HG03457 (cell line): ENCODE data around the gene PPP4R3B.

Experiments used
- ATAC-seq: cut with Tn5 transposase; IDR thresholded peaks from one replicate; pipeline ENCODE4 v1.9.1; 2021; ENCODE audit warnings: moderate number of reproducible peaks; ENCODE audit not compliant: unreplicated experiment

PPP4R3B gene

DNA sequence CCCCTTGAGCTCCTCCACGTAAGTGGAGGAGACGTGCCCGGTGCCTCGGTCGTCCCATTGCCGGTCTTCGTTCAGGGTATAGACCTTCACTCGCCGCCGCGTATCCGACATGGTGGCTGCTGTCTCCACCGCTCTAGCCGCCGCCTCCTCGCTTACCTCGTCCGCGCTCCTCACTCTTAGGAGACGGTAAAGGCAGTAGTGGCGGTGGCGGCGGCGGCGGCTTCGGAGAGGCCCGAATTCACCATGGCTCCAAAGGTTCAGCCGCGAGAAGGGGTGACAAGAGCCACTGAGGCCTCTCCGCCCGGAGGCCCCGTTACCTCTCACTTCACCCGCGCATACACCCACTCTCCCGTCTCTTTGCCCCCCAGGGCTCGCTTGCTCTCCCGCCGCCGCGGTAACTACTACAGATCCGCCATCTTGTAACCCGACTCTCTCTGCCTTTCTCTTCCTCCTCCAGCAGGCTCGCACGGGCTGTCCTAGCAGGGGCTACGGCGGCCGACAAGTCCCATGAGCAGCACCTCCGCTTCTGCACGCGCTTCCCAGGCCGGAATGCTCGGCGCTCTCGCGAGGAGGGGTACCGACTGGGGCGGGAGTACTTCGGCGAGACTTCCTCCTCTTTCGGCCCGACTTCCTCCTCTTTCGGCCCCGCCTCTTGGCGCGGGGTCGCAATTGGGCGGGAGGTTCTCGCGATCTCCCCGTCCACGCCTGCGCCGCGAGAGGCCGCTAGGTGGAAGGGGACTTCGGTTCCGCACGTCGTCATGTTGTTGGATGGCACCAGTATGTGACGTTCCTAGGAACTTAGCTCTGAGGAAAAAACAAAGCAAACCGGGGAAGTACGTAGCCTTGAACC lies at the start of gene PPP4R3B:
PPP4R3B (minus strand) TSS at position 448 of the 850 bp plus-strand sequence; CDS start at position 111, 337 bp downstream.
- peak; percentile 77 for ATAC-seq

DNA sequence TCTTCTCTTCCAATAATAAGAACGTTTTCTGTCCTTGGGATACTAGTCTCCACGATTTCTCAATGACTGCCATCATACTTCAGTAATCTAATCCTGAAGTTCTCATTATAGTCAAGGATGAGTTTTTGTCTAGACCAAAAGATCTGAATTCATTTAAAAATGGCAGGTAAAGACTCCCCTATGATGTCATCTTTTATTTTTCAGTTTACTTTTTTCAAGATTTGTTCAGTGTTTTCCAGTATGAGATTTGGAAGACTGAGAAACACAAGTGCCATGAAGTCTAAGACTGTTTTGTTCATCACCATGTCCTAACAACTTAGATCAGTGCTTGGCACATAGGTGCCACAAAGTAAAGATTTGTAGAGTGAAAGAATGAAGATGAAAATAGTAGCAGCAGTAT lies 35.8 kb upstream of the PPP4R3B start:
- ATAC-seq, result no peak

DNA sequence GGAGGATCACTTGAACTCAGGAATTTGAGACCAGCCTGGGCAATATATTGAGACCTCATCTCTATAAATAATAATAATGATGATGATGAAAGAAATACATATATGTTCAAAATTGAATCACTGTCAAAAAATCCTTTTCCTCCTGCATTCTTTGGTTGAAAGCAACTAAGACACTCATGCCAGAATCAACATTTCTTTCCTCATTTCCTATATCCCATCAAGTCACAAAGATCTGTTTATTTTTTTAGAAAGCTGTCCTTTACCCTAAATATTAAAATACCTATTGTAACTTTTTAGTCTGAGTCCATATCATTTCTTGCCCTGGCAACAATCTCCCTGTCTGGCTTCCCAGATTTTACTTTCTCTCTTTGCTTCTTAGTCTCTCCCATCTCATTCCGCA lies 31.8 kb upstream of the PPP4R3B start:
- no peak for ATAC-seq

DNA sequence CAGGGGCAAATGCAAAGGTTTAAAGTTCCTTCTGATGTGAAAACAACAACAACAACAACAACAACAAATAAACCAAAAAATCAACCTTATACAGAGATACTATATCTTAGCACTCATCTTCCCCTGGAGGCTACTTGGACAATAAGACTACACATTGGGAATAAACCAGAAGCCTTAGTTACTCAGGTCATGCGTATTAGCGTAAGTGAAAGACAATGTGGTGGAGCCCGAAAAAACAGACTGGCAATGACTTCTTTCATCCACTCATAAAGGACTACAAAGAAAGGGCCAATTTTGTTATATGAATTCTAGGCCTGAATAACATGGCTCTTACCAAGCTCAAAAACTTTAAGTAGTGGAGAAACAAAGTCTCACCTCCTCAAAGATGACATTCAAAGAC lies 19.4 kb upstream of the PPP4R3B start:
- ATAC-seq, result no peak

DNA sequence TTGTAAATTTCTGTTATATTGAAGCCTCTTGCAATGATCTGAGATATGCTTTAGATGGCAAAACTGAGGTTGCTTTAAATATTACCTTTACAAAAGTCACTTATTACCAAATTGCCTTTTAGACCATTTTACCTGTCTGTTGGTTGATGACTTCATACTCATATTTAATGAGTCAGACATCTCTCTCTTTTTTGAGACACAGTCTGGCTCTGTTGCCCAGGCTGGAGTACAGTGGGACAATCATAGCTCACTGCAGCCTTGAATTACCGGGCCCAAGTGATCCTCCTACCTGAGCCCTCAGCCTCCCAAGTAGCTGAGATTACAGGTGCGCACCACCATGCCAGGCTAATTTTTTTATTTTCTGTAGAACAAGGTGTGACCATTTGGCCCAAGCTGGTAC lies 11.5 kb upstream of the PPP4R3B start:
- no peak for ATAC-seq

DNA sequence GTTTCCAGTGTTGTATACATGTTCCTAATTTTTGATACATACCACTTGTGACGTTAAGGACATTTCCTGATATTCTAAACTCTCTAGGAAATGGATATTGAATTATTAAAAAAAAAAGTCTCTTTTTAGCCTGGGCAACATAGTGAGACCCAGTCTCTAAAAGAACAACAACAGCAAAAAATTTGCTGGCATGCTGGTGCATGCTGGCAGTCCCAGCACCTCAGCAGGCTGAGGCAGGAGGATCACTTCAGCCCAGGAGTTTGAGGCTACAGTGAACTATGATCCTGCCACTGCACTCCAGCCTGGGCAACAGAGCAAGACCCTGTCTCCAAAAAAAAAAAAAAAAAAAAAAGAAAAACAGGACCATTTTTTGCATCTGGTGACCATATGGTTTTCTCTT lies 10.5 kb upstream of the PPP4R3B start:
- ATAC-seq, result no peak

DNA sequence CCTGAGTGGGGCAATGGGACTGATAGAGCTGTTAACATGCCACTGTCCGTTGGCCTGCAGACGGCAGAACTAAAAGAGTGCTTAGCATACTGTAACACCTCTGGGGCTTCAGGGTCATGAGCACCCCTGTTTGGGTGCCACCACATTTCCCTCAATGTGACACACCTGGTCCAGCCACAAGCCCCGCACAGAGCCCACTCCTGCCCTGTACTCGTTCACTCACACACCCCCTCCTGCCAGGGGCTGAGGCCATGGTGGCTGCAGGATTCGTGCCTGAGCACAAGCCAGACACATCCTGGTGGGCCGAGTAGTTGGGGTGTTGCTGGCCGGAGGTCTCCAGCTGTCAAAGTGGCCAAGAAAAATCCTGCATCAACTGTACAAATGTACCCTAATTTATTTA lies 4.4 kb upstream of the PPP4R3B start:
- no peak for ATAC-seq

DNA sequence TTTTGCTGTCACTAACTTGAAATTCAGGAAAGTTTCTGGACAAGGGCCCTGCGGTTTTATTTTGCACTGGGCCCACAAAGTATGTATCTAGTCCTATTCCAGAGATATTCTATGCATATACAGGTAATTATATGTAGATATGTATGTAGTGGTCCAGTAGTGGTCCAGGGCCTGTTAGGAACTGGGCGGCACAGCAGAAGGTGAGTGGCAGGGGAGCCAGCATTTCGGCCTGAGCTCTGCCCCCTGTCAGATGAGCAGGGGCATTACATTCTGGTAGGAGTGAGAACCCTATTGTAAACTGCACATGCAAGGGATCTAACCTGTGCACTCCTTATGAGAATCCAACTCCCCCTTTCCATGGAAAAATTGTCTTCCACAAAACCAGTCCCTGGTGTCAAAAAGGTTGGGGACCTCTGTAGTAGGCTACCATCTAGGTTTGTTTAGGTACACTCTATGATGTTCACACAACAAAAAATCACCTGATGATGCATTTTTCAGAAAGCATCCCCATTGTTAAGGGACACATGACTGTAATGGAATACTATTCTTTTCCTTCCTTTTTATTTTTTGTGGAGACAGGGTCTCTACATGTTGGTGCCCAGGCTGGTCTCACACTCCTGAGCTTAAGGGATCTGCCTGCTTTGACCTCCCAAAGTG lies 2.8 kb upstream of the PPP4R3B start:
- ATAC-seq, result no peak

DNA sequence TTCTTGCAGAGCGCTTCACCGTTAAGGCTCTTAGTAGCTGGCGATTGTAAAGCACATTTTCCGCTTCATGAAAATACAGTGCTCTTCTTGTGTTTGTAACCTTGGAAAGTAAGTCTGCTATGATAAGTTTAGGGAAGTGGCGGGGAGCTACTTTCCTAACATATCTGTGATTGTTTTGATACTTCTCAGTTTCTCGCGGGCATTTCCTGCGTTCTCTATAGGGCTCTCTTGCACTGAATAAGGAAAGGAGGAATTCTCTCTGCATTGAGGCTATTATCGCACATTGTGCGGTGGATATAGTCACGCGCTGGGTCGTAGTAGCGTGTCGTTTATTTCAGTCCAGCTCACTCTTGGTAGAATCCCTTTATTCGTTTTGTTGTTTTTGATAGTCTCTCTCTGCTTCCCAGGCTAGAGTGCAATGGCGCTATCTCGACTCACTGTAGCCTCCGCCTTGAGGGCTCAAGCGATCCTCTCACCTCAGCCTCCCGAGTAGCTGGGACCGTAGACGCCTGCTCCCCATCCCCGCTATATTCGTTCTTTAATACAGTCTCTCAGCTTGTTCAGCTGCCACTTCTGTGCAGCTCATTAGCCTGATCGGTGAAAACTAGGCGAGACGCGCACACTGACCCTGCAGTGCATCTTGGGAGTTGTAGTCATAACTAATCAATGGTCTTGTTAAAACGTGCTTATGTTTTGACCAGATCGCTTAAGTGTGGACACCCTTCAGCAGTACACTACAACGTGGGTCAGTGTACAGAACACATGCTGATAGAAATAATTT lies 1.0 kb upstream of the PPP4R3B start:
- ATAC-seq, result peak; percentile 30

DNA sequence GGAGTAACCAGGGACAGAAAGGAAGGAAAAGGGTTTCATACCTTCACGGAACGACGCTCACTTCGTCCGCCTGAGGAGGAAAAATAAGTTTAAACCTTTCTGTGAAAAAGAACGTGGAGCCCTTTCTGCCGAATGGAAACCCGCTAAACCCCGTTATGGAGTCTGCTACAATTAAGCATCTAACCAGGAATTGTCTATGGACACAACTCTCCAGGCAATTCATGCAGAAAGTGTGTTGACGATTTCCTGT lies 528 bp upstream of the PPP4R3B start:
- ATAC-seq, result no peak

DNA sequence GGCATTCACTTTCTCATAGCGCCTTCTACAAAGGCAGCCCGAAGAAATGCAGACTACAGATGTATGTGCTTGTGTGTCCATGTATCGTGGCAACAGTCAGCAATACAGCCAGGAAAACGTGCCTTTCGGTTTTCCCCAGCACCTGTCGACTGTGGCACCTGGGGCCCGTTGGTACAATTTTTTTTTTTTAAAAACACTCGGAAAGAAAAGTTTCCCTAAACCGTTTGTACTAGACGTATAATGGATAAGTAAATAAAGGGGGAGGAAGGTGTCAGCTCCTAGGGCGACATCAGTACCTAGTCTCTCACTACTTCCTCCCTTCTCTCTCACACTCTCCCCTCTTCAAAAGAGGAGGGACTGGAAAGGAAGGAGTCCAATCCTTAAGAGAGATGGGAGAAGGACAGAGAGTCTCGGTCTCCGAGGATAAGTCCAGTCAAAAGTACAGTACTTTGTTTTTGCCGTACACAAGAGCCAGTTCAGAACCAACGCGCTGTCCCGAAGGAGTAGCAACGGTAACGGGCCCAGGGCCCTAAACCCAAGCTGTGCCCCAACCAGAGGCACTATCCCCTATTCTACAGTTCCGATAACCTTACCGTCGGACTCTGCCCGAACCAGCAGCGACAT lies 759 bp downstream of the PPP4R3B start:
- ATAC-seq, result no peak

DNA sequence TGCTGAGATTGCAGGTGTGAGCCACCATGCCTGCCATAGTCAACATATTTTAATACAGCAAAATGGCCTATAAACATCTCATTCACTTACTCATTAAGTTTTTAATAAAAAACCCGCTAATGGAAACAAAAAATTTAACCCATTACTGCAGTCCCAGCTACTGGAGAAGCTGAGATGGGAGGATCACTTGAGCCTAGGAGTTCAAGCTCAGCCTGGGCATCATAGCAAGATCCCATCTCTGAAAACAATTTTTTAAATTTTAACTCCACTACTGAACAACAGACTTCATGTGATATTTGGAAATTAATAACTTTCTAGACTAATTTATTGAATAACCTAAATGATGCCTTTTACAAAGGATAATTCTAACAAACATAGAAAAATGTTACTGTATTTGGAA lies 5.4 kb downstream of the PPP4R3B start:
- ATAC-seq, result no peak

DNA sequence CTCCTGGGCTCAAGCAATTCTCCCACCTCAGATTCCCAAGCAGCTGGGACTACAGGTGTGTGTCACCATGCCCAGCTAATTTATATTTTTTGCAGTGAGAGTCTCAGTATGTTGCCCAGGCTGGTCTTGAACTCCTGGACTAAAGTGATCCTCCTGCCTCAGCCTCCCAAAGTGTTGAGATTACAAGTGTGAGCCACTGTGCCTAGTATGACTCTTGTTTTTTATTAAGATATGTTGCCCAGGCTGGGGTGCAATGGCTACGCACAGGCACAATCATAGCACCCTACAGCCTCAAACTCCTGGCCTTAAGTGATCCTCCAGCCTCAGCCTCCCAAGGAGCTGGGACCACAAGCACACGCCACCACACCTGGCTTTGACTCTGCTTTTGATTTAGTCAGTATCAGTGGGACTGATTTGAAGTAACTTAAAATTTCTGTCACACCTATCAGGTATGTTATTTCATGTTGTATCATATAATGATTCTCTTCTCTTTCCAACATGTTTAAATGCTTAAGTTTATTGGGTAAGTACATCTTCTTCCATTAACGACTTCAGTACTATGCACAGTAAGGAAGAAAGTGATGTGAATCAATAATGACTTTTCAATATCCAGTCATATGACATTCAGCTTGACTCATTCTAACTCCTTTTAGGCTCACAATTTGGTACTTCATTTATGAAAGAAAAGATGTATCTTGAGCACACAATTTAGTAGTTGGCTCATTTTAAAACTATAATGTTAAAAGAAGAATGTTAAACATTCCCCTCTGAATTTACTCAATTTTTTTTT lies 6.3 kb downstream of the PPP4R3B start:
- no peak for ATAC-seq

DNA sequence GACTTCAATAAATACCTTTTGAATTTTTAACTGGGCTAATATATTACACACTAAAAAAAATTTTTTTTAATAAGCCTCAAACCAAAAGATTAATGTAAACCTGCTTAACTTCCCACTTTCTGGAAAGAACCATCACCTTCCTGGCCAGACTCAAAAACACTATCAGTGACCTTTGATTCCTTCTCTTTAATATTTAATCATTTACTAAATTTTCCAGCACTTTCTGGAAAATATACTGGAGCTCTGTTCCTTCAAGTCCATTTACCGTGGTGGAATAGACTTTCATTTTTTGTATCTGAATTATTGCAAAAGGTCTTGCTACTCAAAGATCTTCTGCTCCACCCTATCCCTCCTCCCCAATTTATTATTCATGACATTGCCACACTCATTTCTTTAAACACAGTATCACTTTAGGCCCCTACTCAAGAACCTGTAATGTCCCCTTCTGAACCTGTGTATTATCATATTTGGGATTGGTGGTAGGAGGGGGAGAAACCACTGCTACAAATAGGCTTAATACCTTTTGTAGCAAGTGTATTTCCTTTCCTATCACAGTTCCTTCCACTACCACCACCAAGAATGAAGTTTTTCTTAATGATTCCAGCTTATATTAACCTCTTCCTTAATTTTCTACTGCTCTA lies 7.4 kb downstream of the PPP4R3B start:
- no peak for ATAC-seq

DNA sequence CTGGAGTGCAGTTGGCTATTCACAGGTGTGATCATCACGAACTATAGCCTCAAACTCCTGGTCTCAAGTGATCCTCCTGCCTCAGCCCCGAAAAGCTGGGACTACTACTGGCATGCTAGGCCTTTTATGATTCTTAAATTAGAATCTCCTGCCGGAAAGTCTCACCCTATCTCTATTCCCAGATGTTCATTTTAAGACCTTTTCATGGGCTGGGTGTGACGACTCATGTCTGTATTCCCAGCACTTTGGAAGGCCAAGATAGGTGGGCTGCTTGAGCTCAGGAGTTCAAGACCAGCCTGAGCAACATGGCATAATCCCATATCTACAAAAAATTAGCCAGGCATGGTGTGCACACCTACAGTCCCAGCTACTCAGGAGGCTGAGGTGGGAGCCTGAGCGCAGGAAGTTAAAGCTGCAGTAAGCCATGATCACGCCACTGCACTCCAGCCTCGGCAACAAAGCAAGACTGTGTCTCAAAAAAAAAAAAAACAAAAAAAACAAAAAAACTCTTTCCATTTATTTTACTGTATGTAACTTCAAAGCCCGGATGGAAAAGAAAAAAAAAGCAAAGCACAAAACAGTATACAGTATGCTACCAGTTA lies 8.1 kb downstream of the PPP4R3B start:
- no peak for ATAC-seq

DNA sequence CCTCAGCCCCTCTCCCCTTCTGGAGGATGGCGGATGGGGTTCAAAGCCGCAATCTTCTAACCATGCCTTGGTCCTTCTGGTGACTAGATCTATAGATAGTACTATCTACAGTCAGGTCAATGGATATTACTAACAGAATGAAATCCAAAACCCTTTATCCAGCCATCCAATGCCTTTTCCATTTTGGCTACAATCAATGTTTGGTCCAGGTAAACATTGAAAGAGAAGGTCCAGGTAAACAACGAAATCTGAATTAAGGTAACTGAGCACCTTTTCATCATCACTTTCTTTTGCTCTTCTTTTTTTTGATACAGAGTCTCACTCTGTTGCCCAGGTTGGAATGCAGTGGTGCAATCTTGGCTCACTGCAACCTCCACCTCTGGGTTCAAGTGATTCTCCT lies 9.7 kb downstream of the PPP4R3B start:
- ATAC-seq, result no peak

DNA sequence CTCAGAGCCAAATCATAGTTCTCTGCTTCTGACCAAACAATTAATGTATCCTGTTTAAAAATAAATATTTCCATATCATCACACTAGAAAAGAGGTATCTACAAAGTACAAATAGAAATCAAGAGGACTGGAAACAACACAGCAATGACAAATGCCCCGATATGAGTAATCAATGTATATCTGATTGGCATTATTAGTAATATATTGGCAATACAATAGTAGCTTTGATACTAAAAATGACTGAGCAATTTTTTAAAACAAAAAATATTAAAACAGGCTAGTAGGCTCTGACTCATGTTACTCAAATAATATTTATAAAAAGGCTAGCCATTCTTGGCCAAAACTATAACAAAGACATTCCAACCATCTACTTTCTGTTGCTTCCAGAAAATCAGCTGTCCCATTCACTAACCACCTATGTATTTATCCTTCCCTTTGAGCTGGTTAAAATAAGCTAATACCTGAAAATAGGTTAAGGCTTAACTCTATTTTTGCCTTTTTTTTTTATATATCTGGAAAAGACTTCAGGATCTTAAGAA lies 13.3 kb downstream of the PPP4R3B start:
- ATAC-seq, result no peak

DNA sequence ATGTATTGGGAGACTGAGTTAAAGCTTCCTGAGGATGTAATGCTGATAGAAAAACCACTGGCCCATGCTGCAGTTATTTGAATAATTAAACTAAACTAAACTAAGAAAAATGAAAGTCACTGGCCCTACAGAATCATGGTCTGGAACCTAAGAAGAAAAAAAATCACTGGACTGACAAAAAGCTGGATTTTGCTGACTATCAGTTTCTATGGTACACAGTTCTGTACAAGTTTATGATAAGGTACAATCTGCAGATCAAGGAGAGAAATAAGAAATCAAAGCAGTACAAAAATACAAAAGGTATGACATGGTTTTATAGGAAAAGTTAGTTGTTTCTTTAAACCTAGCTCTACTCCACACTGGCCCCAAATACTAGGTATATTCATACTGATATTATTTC lies 15.6 kb downstream of the PPP4R3B start:
- ATAC-seq, result no peak

DNA sequence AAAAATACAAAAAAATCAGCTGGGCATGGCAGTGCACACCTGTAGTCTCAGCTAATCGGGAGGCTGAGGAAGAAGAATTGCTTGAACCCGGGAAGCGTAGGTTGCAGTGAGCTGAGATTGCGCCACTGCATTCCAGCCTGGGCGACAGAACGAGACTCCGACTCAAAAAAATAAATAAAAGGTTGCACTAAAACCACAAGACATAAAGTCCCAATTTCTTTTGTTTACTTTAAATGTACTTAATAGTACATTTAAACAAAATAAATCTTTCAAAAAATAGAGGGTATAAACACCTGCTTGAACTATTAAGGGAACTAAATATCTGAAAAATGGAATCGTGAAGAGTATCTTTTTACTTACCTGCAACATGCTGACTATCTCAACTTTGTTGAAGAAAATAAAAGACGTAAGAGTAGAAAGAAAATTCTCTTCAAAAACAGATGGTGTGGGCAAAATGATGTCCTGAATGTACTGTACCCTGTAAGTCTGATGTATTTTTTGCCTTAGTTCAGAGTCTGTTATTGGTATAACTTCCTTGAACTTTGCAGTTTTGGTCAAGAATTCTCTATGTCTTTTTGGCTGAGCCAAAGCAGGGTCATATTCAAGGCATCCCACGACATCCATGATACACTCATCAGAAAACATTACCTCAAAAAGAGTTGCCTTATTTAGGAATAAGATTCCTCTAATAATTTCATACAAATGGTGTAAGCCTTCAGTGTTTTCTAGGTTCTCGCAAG lies 19.2 kb downstream of the PPP4R3B start:
- ATAC-seq, result no peak
